ENCODE data around the gene UBE2D2. TPM values are rescaled to one million over a fixed set of nuclear protein-coding genes. Genes with fewer than 3 reads are reported as not detected.

The UBE2D2 gene
- total and polyA plus RNA-seq, 2 of the 13 experiments (the other 11 are each of a cell fraction or from before 2014, with no cell fraction given) = 79.1 to 109 TPM

- TF ChIP-seq KLF11 (CRISPR knock-in tag; IDR thresholded peaks at IDR 0.05) (no peak), ZUFSP (CRISPR knock-in tag; IDR thresholded peaks at IDR 0.05; ENCODE audit: borderline replicate concordance) (no peak), ZNF30 (CRISPR knock-in tag; IDR thresholded peaks at IDR 0.05) (no peak), ZBTB7B (CRISPR knock-in tag; IDR thresholded peaks at IDR 0.05) (no peak), ESRRA (CRISPR knock-in tag; IDR thresholded peaks at IDR 0.05; ENCODE audit: low read depth) (no peak), ZFP1 (CRISPR knock-in tag; IDR thresholded peaks at IDR 0.05) (no peak), SMYD3 (CRISPR knock-in tag; IDR thresholded peaks at IDR 0.05) (no peak), ZNF616 (CRISPR knock-in tag; IDR thresholded peaks at IDR 0.05; ENCODE audit: low read depth) (no peak), THRA (CRISPR knock-in tag; IDR thresholded peaks at IDR 0.05; ENCODE audit: borderline replicate concordance) (peak; percentile 47; the same call in 1 of the 2 replicates), ZNF724P (CRISPR knock-in tag; IDR thresholded peaks at IDR 0.05; ENCODE audit: borderline replicate concordance) (no peak), ZBTB2 (CRISPR knock-in tag; IDR thresholded peaks at IDR 0.05; ENCODE audit: low read depth) (peak; percentile 41; the same call in 1 of the 2 replicates), ATF6 (CRISPR knock-in tag; conservative IDR thresholded peaks at IDR 0.05) (no peak), ZNF180 (CRISPR knock-in tag; IDR thresholded peaks at IDR 0.05; ENCODE audit: borderline replicate concordance, low read depth) (no peak), ZNF782 (CRISPR knock-in tag; IDR thresholded peaks at IDR 0.05; ENCODE audit: borderline replicate concordance) (no peak), ZMAT3 (CRISPR knock-in tag; conservative IDR thresholded peaks at IDR 0.05) (peak; percentile 41; the same call in 1 of the 2 replicates), ZFAT (CRISPR knock-in tag; conservative IDR thresholded peaks at IDR 0.05) (no peak), HOXD1 (CRISPR knock-in tag; IDR thresholded peaks at IDR 0.05) (0 out of 2 replicates have a peak, but pooled peaks have one; percentile 41), ZNF503 (CRISPR knock-in tag; IDR thresholded peaks at IDR 0.05) (peak; percentile 26; the same call in 1 of the 2 replicates), SP2 (CRISPR knock-in tag; IDR thresholded peaks at IDR 0.05) (no peak)
Measured at GRCh38 chr5:139651043-139651834, 90.1 kb downstream of the UBE2D2 start (continued).
